Measurements from ENCODE around the gene HGFAC. TPM values are rescaled to one million over a fixed set of nuclear protein-coding genes. Genes with fewer than 3 reads are reported as not detected.

The HGFAC gene
- total RNA-seq, 4 donors from 2014 or later = 0.54 TPM; not detected in 3

DNA sequence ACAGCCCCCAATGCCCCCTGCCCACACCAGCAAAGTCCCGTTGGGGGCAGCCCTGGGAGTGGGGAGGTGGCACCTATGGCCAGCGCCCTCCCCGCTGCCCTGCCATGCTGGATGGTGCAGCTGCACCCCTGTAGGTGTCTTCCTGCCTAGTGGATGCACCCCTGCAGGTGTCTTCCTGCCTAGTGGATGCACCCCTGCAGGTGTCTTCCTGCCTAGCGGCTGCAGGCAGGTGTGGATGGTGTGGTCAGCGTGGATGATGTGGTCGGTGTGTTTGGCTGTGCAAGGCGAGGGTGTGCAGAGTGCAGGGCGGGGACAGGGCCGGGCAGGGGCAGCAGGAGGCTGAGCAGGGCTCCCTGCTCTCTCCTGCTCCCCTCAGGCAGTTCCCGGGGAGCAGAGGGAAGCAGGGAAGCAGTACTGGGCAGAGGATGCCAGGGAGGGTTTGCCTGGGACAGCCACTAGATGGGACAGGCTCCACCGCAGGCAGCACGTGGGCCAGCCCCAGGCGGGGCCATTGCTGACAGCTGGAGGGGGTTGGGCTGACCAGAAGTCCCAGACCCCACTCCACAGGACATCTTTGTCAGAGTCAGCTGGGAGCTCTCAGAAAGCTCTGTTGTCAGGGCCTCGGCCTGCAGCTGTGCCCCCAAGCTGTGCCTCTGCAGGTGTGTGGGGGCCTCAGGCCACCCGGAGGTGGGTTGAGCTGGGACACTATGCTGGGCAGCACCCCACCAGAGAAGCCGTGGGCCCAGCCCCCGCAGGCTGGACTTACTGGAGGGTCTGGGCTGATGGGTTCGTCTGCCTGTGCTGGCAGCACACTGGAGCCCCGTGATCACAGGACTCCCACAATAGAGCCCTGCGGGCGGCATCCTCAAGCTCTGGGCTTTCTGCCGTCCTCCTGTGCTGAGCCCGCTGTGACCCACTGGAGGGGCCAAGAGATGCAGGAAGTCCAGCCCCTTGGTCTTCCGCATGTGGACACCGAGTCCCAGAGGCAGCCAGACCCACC lies 45.1 kb downstream of the HGFAC start:
- no peak overlapping the region for H3K27ac ChIP-seq
- no peak overlapping the region for H3K4me3 ChIP-seq (replicated peaks in 1 of 3)
- intact Hi-C loops (cut with DNase I) = no loop called here
- TF ChIP-seq, protein P1, sequence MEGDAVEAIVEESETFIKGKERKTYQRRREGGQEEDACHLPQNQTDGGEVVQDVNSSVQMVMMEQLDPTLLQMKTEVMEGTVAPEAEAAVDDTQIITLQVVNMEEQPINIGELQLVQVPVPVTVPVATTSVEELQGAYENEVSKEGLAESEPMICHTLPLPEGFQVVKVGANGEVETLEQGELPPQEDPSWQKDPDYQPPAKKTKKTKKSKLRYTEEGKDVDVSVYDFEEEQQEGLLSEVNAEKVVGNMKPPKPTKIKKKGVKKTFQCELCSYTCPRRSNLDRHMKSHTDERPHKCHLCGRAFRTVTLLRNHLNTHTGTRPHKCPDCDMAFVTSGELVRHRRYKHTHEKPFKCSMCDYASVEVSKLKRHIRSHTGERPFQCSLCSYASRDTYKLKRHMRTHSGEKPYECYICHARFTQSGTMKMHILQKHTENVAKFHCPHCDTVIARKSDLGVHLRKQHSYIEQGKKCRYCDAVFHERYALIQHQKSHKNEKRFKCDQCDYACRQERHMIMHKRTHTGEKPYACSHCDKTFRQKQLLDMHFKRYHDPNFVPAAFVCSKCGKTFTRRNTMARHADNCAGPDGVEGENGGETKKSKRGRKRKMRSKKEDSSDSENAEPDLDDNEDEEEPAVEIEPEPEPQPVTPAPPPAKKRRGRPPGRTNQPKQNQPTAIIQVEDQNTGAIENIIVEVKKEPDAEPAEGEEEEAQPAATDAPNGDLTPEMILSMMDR (IDR thresholded peaks at IDR 0.05) = no peak
- TF ChIP-seq POLR2A (IDR thresholded peaks at IDR 0.05) = no peak
- WGBS, 2 donors = 69 to 75% methylated on average over 9 to 10 of the region's 25 CpGs
- H3K27me3 ChIP-seq = no peaks in the 10 kb centered on the region
- no peak for DNase-seq
- H3K36me3 ChIP-seq = no peaks in the 10 kb centered on the region
- peaks cover 7 to 16% of the 10 kb centered on the region in 2 donors for H3K4me1 ChIP-seq
- no peaks in the 10 kb centered on the region for H3K9me3 ChIP-seq

DNA sequence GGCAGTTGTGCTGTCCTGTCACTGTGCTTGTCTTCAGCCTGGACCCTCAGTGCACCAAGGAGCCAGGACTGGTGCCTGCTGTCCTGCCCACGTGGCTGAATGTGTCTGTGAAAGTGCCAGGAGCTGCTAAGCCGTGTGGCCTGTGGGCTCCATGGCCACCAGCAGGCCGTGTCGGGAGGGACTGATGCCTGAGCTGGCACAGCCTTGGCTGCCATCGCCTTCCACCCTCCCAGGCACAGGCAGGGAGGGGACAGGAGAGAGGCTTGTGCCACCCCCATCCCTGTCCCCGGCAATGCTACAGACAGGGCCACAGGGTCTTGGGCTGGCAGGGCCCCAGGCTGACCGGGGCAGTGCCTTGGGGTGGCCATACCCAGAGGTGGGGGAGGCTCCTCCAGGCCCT lies 46.1 kb downstream of the HGFAC start:
- Histone ChIP-seq H3K4me3 (replicated peaks in 1 of 3) (no peak overlapping the region), H3K27me3 (no peaks in the 10 kb centered on the region), H3K4me1 (peaks cover 7 to 16% of the 10 kb centered on the region in 2 donors), H3K9me3 (no peaks in the 10 kb centered on the region), H3K36me3 (no peaks in the 10 kb centered on the region), H3K27ac (no peak overlapping the region)
- 72% methylated on average over 4 of the region's 7 CpGs; no CpG with 5 or more reads in 1 of the 2 donors for WGBS, 2 donors
- no peak for TF ChIP-seq POLR2A (IDR thresholded peaks at IDR 0.05)
- TF ChIP-seq, protein P1 (IDR thresholded peaks at IDR 0.05) = no peak
- intact Hi-C loops (cut with DNase I) = no loop called here
- no peak for DNase-seq

DNA sequence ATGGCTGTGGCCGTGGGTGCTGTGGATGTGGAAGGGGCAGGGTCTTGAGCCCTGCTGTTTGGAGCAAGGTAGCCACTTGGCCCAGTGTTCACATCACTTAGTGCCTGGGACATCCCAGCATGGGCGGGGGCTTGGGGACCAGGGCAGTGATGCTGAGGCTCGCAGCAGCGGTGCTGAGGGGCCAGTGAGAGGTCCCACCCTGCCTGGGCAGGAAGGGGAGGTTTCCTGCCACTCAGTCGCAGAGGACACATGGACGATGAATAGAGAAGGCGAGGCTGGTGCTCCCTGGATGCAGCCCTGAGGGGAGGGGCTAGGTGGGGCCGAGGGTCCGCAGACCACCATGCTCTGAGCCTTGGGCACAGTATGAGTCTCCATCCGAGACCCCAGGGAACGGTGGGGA lies 47.1 kb downstream of the HGFAC start:
- TF ChIP-seq POLR2A (IDR thresholded peaks at IDR 0.05) = no peak
- TF ChIP-seq, protein P1 (IDR thresholded peaks at IDR 0.05) = no peak
- WGBS, 2 donors = 54 to 57% methylated on average over 11 of the region's 11 CpGs

DNA sequence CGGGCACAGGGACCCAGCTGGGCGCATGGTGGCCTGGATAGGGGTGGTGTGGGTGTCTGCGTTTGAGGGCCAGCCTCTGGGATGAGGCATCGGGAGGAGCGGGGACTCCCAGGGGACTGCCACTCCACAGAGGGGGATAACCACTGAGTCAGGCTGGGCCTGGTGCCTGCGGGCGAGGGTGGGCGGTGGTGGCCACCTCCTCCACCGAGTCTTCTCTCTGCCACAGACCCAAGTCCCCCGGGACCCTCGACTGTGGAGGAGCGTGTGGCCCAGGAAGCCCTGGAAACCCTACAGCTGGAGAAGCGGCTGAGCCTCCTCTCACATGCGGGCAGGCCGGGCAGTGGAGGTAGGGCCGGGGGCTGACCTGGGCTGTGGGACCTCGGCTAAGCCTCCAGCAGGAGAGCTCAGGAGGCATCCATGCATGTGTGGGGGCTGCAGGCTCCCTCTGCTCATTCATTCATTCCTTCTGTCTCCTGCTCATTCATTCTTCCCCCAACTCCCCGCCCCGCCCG lies 47.7 kb downstream of the HGFAC start:
- no peak for DNase-seq
- H3K9me3 ChIP-seq = no peaks in the 10 kb centered on the region
- intact Hi-C loops (cut with DNase I) = no loop called here
- H3K27me3 ChIP-seq = no peaks in the 10 kb centered on the region
- H3K36me3 ChIP-seq = no peaks in the 10 kb centered on the region
- WGBS, 2 donors = 45 to 48% methylated on average over 13 to 20 of the region's 20 CpGs
- H3K27ac ChIP-seq = no peak overlapping the region
- TF ChIP-seq POLR2A (IDR thresholded peaks at IDR 0.05) = no peak
- TF ChIP-seq, protein P1 (IDR thresholded peaks at IDR 0.05) = no peak
- no peak overlapping the region for H3K4me3 ChIP-seq (replicated peaks in 1 of 3)
- H3K4me1 ChIP-seq = peaks cover 7 to 12% of the 10 kb centered on the region in 2 donors

More for the DNA sequence above, 47.1 kb downstream of the HGFAC start:
- no peak overlapping the region for H3K4me3 ChIP-seq (replicated peaks in 1 of 3)
- intact Hi-C loops (cut with DNase I) = no loop called here
- no peak overlapping the region for H3K27ac ChIP-seq
- DNase-seq = no peak
- H3K27me3 ChIP-seq = no peaks in the 10 kb centered on the region
- H3K4me1 ChIP-seq = peaks cover 7 to 16% of the 10 kb centered on the region in 2 donors
- H3K36me3 ChIP-seq = no peaks in the 10 kb centered on the region
- no peaks in the 10 kb centered on the region for H3K9me3 ChIP-seq

Measured in thyroid gland (tissue), 4 donors.